Liver (tissue), 9 donors: ENCODE results near the gene TKTL1. TPM values are rescaled to one million over a fixed set of nuclear protein-coding genes. Genes with fewer than 3 reads are reported as not detected.

Experiments
- DNase-seq: peaks from one replicate; pipeline ENCODE4 v3.0.0-alpha.2; 2017; ENCODE audit warnings: low spot score
- H3K27ac ChIP-seq, 2 donors: one replicate each; pipeline ENCODE4 v1.7.0; 2013; ENCODE audit warnings: inconsistent platforms in 2 of 2, low read length in 2 of 2, control low read depth in 1 of 2, low read depth in 1 of 2, mild to moderate bottlenecking in 1 of 2
- H3K27me3 ChIP-seq, 4 donors: one replicate each; pipeline versions ENCODE4 v1.6.1 to v1.7.0; 2013; ENCODE audit warnings: low read length in 3 of 4, inconsistent platforms in 1 of 4, mild to moderate bottlenecking in 1 of 4, moderate library complexity in 1 of 4; ENCODE audit not compliant: control insufficient read depth in 4 of 4, insufficient read depth in 4 of 4
- H3K36me3 ChIP-seq, 4 donors: one replicate each; pipeline versions ENCODE4 v1.6.1 to v1.7.0; 2013; ENCODE audit warnings: low read length in 3 of 4, mild to moderate bottlenecking in 3 of 4, low read depth in 1 of 4, moderate library complexity in 1 of 4; ENCODE audit not compliant: control insufficient read depth in 4 of 4, insufficient read depth in 3 of 4
- H3K4me1 ChIP-seq, 4 donors: one replicate each; pipeline versions ENCODE4 v1.6.1 to v1.7.0; 2013; ENCODE audit warnings: low read length in 3 of 4, mild to moderate bottlenecking in 3 of 4, moderate library complexity in 1 of 4; ENCODE audit not compliant: control insufficient read depth in 4 of 4, insufficient read depth in 4 of 4
- H3K4me3 ChIP-seq, 3 donors: one replicate each; pipeline versions ENCODE4 v1.6.1 to v1.7.0; 2013; ENCODE audit warnings: low read length in 3 of 3, control low read depth in 1 of 3, low read depth in 1 of 3, mild to moderate bottlenecking in 1 of 3
- H3K9ac ChIP-seq, 2 donors: one replicate each; pipeline ENCODE4 v1.7.0; 2013; ENCODE audit warnings: low read length in 2 of 2, mild to moderate bottlenecking in 2 of 2, moderate library complexity in 2 of 2, control low read depth in 1 of 2, low read depth in 1 of 2
- H3K9me3 ChIP-seq, 4 donors: one replicate each; pipeline versions ENCODE4 v1.6.1 to v1.7.0; 2013; ENCODE audit warnings: low read length in 3 of 4; ENCODE audit not compliant: control insufficient read depth in 4 of 4
- ATF3 ChIP-seq: IDR thresholded peaks from 2 replicates; pipeline ENCODE4 v1.6.1; 2016; ENCODE audit warnings: antibody characterized with exemption
- CTCF ChIP-seq: fragments of 150-350 bp; IDR thresholded peaks from 2 replicates; pipeline ENCODE4 v1.5.1; 2017; ENCODE audit warnings: improper control_type of control experiment, low read depth, low read length; ENCODE audit not compliant: missing input control
- EGR1 ChIP-seq, 2 donors: IDR thresholded peaks; 2 replicates each; pipeline ENCODE4 v1.6.1; 2016 to 2018; ENCODE audit warnings: antibody characterized with exemption in 2 of 2, low read depth in 2 of 2
- FOXA2 ChIP-seq: IDR thresholded peaks from 2 replicates; pipeline ENCODE4 v1.6.1; 2016; ENCODE audit warnings: antibody characterized with exemption
- GABPA ChIP-seq, 2 donors: IDR thresholded peaks in 1 of 2; conservative IDR thresholded peaks in 1 of 2; 2 replicates each; pipeline ENCODE4 v1.6.1; 2016; ENCODE audit warnings: antibody characterized with exemption in 2 of 2, mild to moderate bottlenecking in 1 of 2, moderate library complexity in 1 of 2
- HNF4A ChIP-seq, 2 donors: conservative IDR thresholded peaks; 2 replicates each; pipeline ENCODE4 v1.6.1; 2016; ENCODE audit warnings: antibody characterized with exemption in 2 of 2, mild to moderate bottlenecking in 2 of 2
- HNF4G ChIP-seq: IDR thresholded peaks from 2 replicates; pipeline ENCODE4 v1.6.1; 2016; ENCODE audit warnings: antibody characterized with exemption
- MAX ChIP-seq: IDR thresholded peaks from 2 replicates; pipeline ENCODE4 v1.6.1; 2016; ENCODE audit warnings: antibody characterized with exemption
- RAD21 ChIP-seq, 2 donors: IDR thresholded peaks; 2 replicates each; pipeline ENCODE4 v1.6.1; 2016; ENCODE audit warnings: antibody characterized with exemption in 2 of 2, mild to moderate bottlenecking in 2 of 2
- RXRA ChIP-seq, 2 donors: IDR thresholded peaks; 2 replicates each; pipeline ENCODE4 v1.6.1; 2017 to 2018; ENCODE audit warnings: antibody characterized with exemption in 2 of 2, mild to moderate bottlenecking in 1 of 2
- YY1 ChIP-seq: IDR thresholded peaks from 2 replicates; pipeline ENCODE4 v1.6.1; 2016; ENCODE audit warnings: antibody characterized with exemption, mild to moderate bottlenecking
- ZBTB33 ChIP-seq: IDR thresholded peaks from 2 replicates; pipeline ENCODE4 v1.6.1; 2016; ENCODE audit warnings: antibody characterized with exemption
- WGBS: extraction: QIAGEN DNeasy Blood & Tissue Kit; methylation state at CpG from one replicate; pipeline ENCODE4 v1.1.7; 2013; 5-methylcytosine and 5-hydroxymethylcytosine counted together
- polyA plus RNA-seq, 2 donors: library from polyadenylated mRNA; stranded (reverse) in 1 of 2; unstranded in 1 of 2; fragments of 200-250 nt in 1 of 2; fragments of >200 nt in 1 of 2; fragmentation: Nextera tagmentation in 1 of 2; extraction: Ambion mirVana in 1 of 2; gene quantifications; one replicate each; pipeline versions ENCODE4 v1.2.1 to v1.2.3, GENCODE V29; 2013 to 2015
- total RNA-seq, 2 donors: library from RNA; depleted of rRNA; stranded (reverse); fragments of >200 nt; gene quantifications; one replicate each; pipeline ENCODE4 v1.2.3, GENCODE V29; 2014
- TF ChIP-seq, protein P1 (sequence below): IDR thresholded peaks from 2 replicates; pipeline ENCODE4 v1.6.1; 2016; ENCODE audit warnings: antibody characterized with exemption, mild to moderate bottlenecking
- donor health status: healthy.
- donor health status: healthy.
- donor health status: healthy.
- donor health status: healthy.
- donor health status: healthy.

The TKTL1 gene
- total and polyA plus RNA-seq, 4 donors: under 0.01 TPM; not detected in 3

- WGBS: 93% methylated on average over 31 of the region's 31 CpGs
- H3K27me3 ChIP-seq: no peaks in the 10 kb centered on the region
- H3K9me3 ChIP-seq: no peaks in the 10 kb centered on the region
- no peaks in the 10 kb centered on the region for H3K36me3 ChIP-seq
- H3K9ac ChIP-seq: no peak overlapping the region
- TF ChIP-seq, protein P1, sequence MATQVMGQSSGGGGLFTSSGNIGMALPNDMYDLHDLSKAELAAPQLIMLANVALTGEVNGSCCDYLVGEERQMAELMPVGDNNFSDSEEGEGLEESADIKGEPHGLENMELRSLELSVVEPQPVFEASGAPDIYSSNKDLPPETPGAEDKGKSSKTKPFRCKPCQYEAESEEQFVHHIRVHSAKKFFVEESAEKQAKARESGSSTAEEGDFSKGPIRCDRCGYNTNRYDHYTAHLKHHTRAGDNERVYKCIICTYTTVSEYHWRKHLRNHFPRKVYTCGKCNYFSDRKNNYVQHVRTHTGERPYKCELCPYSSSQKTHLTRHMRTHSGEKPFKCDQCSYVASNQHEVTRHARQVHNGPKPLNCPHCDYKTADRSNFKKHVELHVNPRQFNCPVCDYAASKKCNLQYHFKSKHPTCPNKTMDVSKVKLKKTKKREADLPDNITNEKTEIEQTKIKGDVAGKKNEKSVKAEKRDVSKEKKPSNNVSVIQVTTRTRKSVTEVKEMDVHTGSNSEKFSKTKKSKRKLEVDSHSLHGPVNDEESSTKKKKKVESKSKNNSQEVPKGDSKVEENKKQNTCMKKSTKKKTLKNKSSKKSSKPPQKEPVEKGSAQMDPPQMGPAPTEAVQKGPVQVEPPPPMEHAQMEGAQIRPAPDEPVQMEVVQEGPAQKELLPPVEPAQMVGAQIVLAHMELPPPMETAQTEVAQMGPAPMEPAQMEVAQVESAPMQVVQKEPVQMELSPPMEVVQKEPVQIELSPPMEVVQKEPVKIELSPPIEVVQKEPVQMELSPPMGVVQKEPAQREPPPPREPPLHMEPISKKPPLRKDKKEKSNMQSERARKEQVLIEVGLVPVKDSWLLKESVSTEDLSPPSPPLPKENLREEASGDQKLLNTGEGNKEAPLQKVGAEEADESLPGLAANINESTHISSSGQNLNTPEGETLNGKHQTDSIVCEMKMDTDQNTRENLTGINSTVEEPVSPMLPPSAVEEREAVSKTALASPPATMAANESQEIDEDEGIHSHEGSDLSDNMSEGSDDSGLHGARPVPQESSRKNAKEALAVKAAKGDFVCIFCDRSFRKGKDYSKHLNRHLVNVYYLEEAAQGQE: no peak
- no peak for TF ChIP-seq EGR1 (IDR thresholded peaks at IDR 0.05; ENCODE audit: low read depth in 2 of 2)
- no peak for TF ChIP-seq GABPA (IDR thresholded peaks at IDR 0.05 in 1 of 2, conservative IDR thresholded peaks at IDR 0.05 in 1 of 2)
- TF ChIP-seq HNF4A (conservative IDR thresholded peaks at IDR 0.05): no peak
- TF ChIP-seq RXRA (IDR thresholded peaks at IDR 0.05): no peak
- no peak for TF ChIP-seq RAD21 (IDR thresholded peaks at IDR 0.05)
- no peak for TF ChIP-seq MAX
- H3K27ac ChIP-seq: no peak overlapping the region
- no peak overlapping the region for H3K4me3 ChIP-seq
- peaks cover 5 to 24% (median 9%) of the 10 kb centered on the region in 4 donors for H3K4me1 ChIP-seq
- DNase-seq: no peak
These were observed 72.1 kb downstream of the TKTL1 start for GRCh38 chrX:154367474-154368308.

DNA sequence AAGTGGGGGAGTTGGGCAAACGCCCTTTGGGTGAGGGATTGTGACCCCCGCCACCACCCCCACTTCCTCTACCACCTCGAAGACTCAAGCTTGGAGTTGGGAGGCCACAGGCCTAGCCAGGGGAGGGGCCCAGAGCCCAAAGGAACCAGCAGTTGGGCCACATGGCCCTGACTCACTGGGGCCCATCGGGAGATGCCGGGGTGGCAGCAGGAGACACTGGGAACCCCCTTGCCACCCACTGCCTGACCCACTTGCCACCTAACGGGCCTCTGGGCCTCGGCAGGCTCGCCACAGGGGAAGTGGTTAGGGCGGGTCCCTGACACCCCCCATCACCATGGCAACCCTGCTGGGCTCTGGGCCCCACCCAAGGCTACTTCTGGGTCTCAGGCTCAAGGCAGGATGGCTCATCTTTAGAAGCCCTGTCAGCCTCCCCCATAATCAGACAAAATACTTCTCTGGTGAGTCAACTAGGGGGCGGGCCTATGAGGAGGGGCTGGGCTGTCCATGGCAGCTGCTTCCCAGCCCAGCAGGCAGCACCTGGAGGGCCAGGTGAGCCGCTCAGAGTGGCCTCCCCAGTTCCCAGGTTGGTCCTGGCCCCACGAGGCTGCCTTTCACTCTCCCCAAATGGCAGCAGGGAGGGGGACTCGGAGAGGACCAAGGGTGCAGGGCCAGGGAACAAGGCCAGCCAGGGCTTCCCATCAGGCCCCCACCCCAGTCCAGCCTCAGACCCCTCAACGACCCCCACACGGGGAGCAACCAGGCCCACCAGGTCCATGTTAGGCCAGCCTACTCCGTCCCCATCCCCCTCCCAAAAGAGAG is 73.2 kb downstream of the TKTL1 start:
- Histone ChIP-seq H3K36me3 (no peaks in the 10 kb centered on the region), H3K27ac (peak overlapping the region; percentile 45 to 69), H3K4me3 (peak overlapping the region in 1 of 3 donors; percentile 27), H3K9me3 (no peaks in the 10 kb centered on the region), H3K4me1 (peaks cover 7 to 30% (median 14%) of the 10 kb centered on the region in 4 donors), H3K9ac (no peak overlapping the region), H3K27me3 (no peaks in the 10 kb centered on the region)
- TF ChIP-seq HNF4A (conservative IDR thresholded peaks at IDR 0.05) (no peak), YY1 (no peak), HNF4G (no peak), RAD21 (IDR thresholded peaks at IDR 0.05) (no peak), ATF3 (no peak), GABPA (IDR thresholded peaks at IDR 0.05 in 1 of 2, conservative IDR thresholded peaks at IDR 0.05 in 1 of 2) (no peak), RXRA (IDR thresholded peaks at IDR 0.05) (no peak), CTCF (no peak), FOXA2 (no peak), ZBTB33 (no peak)
- TF ChIP-seq, protein P1: no peak
- peak; percentile 69 for DNase-seq
- 54% methylated on average over 16 of the region's 16 CpGs for WGBS
